ENCODE data around the gene PIM2.
"Not testable (repeated sequence)": the region's sequence is repeated elsewhere in the genome, so short reads cannot be mapped to it uniquely, and the experiment has no call there.

Gene PIM2

DNA sequence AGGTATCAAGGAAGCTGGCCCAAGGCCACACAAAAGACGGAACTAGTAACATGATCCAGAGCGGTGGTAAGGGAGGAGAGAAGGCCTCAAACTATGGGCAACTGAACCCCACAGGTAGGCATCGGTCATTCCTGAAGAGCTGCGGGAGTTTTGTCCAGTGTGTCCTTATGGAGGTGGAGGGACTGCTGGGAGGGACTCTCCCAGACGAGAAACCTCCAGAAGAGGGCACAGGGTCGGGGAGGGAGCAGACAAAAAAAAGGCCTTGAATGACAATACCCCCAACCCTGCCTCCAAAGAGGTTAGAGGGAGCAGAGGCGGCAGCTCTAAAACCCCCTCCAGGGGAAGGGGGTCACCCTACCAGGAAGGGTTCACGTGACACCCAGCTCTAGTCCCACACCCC is 14.6 kb downstream of the PIM2 start:
- no peak for DNase-seq

DNA sequence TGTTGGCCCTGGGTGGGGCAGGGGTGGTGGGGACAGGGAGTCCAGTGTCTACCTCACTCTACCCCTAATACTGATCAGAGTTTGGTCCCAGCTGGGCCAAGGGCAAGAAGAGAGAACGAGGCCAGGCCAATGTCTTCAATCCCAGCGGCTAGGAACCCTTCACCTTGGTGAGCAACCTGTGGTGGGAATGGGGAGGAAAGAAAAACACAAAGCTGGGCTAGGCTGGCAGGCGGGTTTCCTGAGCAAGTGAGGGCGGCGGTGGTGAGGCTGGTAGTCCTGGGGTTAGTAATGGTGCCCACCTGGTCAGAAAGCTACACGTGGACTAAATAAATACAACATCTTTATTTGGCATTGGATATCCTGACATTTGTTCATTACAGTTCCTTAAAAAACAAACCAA is 15.5 kb downstream of the PIM2 start:
- no peak for DNase-seq

DNA sequence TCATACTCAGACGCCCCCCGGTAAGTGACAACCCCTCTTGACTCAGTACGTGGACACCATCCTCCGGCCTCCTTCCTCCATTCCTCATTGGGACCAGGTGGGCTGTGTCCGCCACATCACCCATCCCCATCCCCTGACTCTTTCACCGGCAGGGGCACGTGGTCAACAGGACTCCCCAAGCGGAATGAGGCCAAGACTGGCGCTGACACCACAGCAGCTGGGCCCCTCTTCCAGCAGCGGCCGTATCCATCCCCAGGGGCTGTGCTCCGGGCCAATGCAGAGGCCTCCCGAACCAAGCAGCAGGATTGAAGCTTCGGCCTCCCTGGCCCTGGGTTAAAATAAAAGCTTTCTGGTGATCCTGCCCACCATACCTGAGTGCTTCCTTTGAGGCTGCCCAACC is 16.0 kb downstream of the PIM2 start:
- DNase-seq, result no peak

DNA sequence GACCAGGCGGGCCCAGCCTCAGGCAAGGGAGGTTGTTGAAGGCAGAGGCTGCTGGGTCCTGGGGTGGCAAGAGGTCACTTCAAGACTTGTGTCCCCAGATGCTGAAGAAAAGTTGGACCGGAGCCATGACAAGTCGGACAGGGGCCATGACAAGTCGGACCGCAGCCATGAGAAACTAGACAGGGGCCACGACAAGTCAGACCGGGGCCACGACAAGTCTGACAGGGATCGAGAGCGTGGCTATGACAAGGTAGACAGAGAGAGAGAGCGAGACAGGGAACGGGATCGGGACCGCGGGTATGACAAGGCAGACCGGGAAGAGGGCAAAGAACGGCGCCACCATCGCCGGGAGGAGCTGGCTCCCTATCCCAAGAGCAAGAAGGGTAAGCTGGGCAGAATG is 16.7 kb downstream of the PIM2 start:
- DNase-seq, result no peak

DNA sequence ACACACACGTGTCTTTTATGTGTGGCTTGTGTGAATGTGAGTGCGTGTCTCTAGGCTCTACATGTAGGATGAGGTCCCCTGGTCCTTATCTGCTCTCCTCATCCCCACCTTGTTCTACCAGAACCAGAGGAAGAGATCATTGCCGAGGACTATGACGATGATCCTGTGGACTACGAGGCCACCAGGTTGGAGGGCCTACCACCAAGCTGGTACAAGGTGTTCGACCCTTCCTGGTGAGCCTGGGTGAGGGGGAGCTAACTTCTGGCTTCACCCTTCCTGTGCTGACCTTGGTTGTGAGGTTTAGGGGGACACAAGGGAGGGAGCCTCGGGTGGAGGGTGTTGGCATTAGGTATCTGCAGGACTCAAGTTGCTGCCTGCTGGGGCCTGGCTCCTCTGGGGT is 17.8 kb downstream of the PIM2 start:
- no peak for DNase-seq

DNA sequence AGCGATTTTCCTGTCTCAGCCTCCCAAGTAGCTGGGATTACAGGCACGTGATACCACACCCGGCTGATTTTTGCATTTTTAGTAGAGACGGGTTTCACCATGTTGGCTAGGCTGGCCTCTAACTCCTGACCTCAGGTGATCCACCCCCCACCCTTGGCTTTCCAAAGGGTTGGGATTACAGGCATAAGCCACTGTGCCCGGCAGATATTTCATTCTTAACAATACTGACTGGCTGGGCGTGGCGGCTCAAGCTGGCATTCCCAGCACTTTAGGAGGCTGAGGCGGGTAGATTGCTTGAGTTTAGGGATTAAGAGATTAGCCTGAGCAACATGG is 19.8 kb downstream of the PIM2 start:
- no peak for DNase-seq

DNA sequence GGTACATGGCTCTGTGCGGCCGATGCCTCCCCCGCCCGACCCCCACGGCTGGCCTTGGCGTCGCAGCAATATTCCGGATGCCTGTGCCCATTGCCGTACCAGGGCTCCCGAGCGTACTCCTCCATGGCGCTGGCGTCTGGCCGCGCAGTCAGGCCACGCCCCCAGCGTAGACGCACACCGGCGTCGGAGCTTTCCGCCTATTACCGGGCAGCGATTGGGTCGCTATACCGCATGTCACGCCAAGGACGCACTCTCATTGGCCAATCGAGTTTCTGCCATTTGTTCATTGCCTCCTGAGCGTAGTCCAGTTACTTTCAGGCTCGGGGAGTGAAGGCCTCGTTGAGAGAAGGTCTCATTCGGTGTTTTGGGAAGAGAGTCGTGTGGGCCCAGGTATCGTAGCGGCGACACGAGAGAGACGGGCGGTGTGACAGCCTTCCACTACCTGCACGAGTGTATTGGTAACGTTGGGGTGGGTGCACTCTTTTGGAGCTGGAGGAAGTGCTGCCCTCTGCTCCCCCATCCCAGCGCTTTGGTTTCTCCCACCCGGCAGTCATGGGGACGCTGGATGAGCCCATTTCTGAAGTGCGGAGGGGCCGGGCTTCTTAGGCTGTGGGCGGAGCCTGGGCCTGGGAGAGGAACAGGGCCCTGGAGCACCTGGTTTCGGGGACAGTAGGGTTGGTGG is 21.1 kb downstream of the PIM2 start, which contains the start of the genes PQBP1 and TIMM17B:
Gene PQBP1, plus strand, starts transcription at position 306 of the 682 bp plus-strand sequence. CDS start 580 bp downstream, outside the sequence.
Gene TIMM17B, minus strand, starts transcription at position 144 of the 682 bp plus-strand sequence. Its CDS starts 19 bp downstream, at position 125.
- DNase-seq, result peak; percentile 91

- DNase-seq, result peak; percentile 8
These were observed 21.6 kb downstream of the PIM2 start for GRCh38 chrX:48897157-48897624.

DNA sequence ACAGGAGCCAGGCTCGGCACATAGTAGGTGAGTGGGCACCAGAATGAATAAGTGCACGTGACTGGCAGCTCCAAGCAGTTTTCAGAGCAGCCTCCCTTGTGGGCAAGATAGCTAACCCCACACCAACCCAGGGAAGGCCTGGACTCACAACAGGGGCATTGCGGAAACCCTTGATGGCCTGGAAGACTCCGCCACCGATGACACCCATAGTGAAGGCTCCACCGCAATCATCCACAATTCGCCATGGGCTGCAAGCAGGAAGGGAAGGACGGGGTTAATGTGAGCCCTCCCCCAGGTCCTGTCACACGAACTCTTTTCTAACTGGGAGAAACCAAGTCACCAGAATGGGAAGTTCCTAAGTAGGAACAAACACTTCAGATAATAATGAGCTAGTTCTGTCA is 22.2 kb downstream of the PIM2 start:
- no peak for DNase-seq

GRCh38 chrX:48894891-48895290 is 23.9 kb downstream of the PIM2 start:
- DNase-seq, result no peak

GRCh38 chrX:48893556-48894348 is 25.1 kb downstream of the PIM2 start:
- no peak for DNase-seq

GRCh38 chrX:48892896-48893295 is 25.9 kb downstream of the PIM2 start:
- no peak for DNase-seq

GRCh38 chrX:48891402-48892288 is 27.2 kb downstream of the PIM2 start:
- peak; percentile 61 for DNase-seq

DNA sequence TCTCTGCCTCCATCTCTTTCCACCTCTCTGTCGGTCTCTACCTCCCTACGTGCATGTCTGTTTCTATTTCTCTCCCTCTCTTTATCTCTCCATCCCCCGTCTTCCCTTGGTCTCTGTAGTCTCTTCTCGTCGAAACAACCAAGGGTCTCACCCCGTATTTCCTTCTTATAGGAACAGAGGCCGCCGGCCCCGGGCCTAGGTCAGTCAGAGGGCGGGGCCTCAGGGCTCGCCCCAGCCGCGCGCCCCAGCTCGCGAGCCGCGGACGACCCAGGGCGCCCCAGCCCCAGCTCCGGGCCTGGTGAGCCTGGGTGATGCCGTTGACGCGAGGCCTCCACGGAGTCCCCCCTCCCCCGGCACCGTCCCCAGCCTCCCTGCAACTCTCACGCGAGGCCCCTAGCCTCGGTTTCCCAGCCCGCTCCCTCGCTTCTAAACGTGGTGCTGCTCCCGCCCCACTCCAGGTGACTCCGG is 27.9 kb downstream of the PIM2 start:
- no peak for DNase-seq

DNA sequence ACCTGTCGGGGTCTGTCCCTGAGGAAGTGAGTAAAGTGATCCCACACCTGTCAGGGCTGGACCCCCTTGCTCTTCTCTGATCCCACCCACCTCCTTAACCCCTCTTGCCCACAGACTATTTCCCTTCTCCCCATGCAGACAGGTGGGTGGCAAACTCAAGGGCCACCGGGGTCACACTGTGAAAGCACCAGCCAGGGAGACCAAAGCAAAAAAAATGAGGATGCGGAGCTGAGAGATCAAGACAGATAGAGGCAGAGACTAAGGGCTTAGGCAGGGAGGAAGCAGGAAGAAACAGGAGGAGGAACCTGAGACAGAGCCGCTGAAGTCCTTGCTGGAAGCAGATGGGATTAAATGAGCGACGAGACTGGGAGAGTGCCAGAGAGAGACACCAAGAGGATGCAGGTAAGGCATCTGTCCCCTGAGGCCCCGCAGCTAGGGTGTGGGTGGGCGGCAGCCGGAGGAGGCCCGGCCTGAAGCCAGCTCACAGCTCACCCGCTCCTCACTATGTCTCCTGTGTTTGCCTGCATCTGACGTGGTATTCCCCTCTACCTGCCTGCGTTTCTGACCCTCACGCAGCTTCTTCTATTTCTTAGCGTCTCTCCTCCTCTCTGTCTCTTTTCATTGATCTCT is 28.4 kb downstream of the PIM2 start:
- no peak for DNase-seq

GRCh38 chrX:48886586-48886985 is 32.2 kb downstream of the PIM2 start:
- DNase-seq, result not testable (repeated sequence)

- DNase-seq, result no peak
These were observed 35.1 kb downstream of the PIM2 start for GRCh38 chrX:48883729-48884128.

- DNase-seq, result not testable (repeated sequence)
These were observed 41.9 kb downstream of the PIM2 start for GRCh38 chrX:48876944-48877343.

DNA sequence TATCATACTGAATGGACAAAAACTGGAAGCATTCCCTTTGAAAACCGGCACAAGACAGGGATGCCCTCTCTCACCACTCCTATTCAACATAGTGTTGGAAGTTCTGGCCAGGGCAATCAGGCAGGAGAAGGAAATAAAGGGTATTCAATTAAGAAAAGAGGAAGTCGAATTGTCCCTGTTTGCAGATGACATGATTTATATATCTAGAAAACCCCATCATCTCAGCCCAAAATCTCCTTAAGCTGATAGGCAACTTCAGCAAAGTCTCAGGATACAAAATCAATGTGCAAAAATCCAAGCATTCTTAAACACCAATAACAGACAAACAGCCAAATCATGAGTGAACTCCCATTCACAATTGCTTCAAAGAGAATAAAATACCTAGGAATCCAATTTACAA is 46.8 kb downstream of the PIM2 start:
- DNase-seq, result not testable (repeated sequence)

DNA sequence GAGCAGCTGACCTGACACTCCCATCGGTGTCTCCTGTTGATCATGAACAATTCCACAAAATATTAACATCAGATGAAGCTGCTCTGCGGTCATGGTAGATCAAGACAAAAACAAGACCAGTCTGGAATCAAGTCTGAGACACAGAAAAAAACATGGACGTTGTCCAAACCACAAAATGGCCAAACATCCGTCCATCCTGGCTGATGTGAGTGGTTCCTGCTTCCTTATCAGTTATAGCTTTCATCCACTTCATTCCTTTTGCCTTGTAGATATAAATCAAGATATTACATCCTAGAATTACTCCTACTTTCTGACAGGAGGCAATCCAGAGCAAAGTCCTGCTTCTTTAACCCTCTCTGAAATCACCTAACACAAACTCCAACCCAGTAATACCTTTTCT is 54.6 kb downstream of the PIM2 start:
- DNase-seq, result no peak

Measured in amniotic stem cell (primary cell).